Panc1 (cell line): ENCODE measurements around the gene SCN1B. TPM values are rescaled to one million over a fixed set of nuclear protein-coding genes. Genes with fewer than 3 reads are reported as not detected.

Experiments
- ATAC-seq: fragments of 200-7000 bp; cut with Tn5 transposase; 2 replicates; pipeline ENCODE4 v1.9.1; 2020; ENCODE audit warnings: mild to moderate bottlenecking, moderate library complexity
- BruUV-seq: library from RNA; stranded (reverse); fragments of 400-500 nt; replicated peaks from 2 replicates; lab custom pipeline; 2021; lab: Mats Ljungman, UMichigan
- CTCF ChIA-PET: fragments of 300-600 bp; sonication (Branson Sonifier 250); formaldehyde crosslinking; loops from one replicate; lab custom pipeline; 2022; ENCODE audit warnings: antibody characterized with exemption; lab: Charles Lee
- POLR2A ChIA-PET: fragments of 300-600 bp; sonication (Branson Sonifier 250); formaldehyde crosslinking; loops from one replicate; lab custom pipeline; 2022; ENCODE audit warnings: antibody characterized with exemption; lab: Charles Lee
- DNase-seq: peaks from one replicate; pipeline ENCODE4 v3.0.0-alpha.2; 2010; ENCODE audit warnings: low read depth, low spot score
- H3K27ac ChIP-seq: 2 replicates; pipeline ENCODE4 v1.5.1; 2011; ENCODE audit warnings: mild to moderate bottlenecking, low read length, inconsistent platforms
- H3K27me3 ChIP-seq: fragments of 200-500 bp; sonication (Bioruptor generic); 2 replicates; pipeline ENCODE4 v1.6.0; 2014; ENCODE audit warnings: low read length, inconsistent platforms; ENCODE audit not compliant: control insufficient read depth, insufficient read depth
- H3K36me3 ChIP-seq: fragments of 200-500 bp; sonication (Bioruptor generic); 2 replicates; pipeline ENCODE4 v1.5.1; 2014; ENCODE audit warnings: inconsistent platforms, mild to moderate bottlenecking, low read length, moderate library complexity; ENCODE audit not compliant: control insufficient read depth, insufficient read depth
- H3K4me1 ChIP-seq: 2 replicates; pipeline ENCODE4 v1.5.1; 2011; ENCODE audit warnings: inconsistent platforms, mild to moderate bottlenecking, low read length, moderate library complexity; ENCODE audit not compliant: control insufficient read depth, insufficient read depth
- H3K4me3 ChIP-seq, 2 experiments: 2 replicates each; pipeline ENCODE4 v1.5.1; 2011 to 2012; ENCODE audit warnings: low read depth in 2 of 2, low read length in 2 of 2, mild to moderate bottlenecking in 2 of 2, inconsistent platforms in 1 of 2, moderate library complexity in 1 of 2
- H3K9me3 ChIP-seq: fragments of 200-500 bp; sonication (Bioruptor generic); 2 replicates; pipeline ENCODE4 v1.5.1; 2014; ENCODE audit warnings: low read depth, mild to moderate bottlenecking, inconsistent platforms, low read length, moderate library complexity; ENCODE audit not compliant: control insufficient read depth, insufficient read depth
- CTCF ChIP-seq: fragments of 450-650 bp; IDR thresholded peaks from 2 replicates; pipeline ENCODE4 v1.5.1; 2017; ENCODE audit warnings: mild to moderate bottlenecking
- POLR2AphosphoS5 ChIP-seq: IDR thresholded peaks from 2 replicates; pipeline ENCODE4 v1.6.1; 2012; ENCODE audit warnings: mild to moderate bottlenecking, low read depth, low read length, moderate library complexity
- REST ChIP-seq, 2 experiments: IDR thresholded peaks; 2 replicates each; pipeline ENCODE4 v1.6.1; 2011 to 2012; ENCODE audit warnings: low read depth in 2 of 2, control low read depth in 1 of 2, low read length in 1 of 2, mild to moderate bottlenecking in 1 of 2, moderate library complexity in 1 of 2; ENCODE audit not compliant: insufficient read depth in 1 of 2
- SIN3A ChIP-seq: IDR thresholded peaks from 2 replicates; pipeline ENCODE4 v1.6.1; 2012; ENCODE audit warnings: low read depth, mild to moderate bottlenecking, low read length, moderate library complexity, borderline replicate concordance; ENCODE audit not compliant: insufficient read depth
- TCF7L2 ChIP-seq: IDR thresholded peaks from 2 replicates; pipeline ENCODE4 v1.6.1; 2011; ENCODE audit warnings: mild to moderate bottlenecking, low read depth, low read length, inconsistent platforms
- in situ Hi-C: cut with HindIII; loops from 2 replicates; pipeline ENCODE4 v1.10.0; 2016; ENCODE audit warnings: low sequenced_read_pairs, low pct_unique_long_range_greater_than_20kb
- intact Hi-C: fragments of 100-400 bp; cut with micrococcal nuclease; formaldehyde crosslinking; loops from one replicate; pipeline ENCODE4 v1.10.0; 2022; ENCODE audit not compliant: unreplicated experiment
- total RNA-seq: library from RNA; stranded (reverse); gene quantifications from one replicate; pipeline ENCODE4 v1.2.1, GENCODE V29; 2021; ENCODE audit not compliant: unreplicated experiment

SCN1B gene
- total RNA-seq, 1 experiment from 2014 or later: 4.6 TPM

- peaks cover 4% of the 10 kb centered on the region; the same call in 1 of the 2 replicates for H3K9me3 ChIP-seq
- no peaks in the 10 kb centered on the region for H3K4me1 ChIP-seq
- intact Hi-C loops: loop anchor here (5.0 kb wide), 1 partner anchor 71 kb away; the partner anchor contains the start of genes FXYD1 and LGI4
- no peak overlapping the region for H3K4me3 ChIP-seq
- ChIA-PET POLR2A (no interaction called here), CTCF (interaction anchor here (0.5 to 1.6 kb wide), 3 partner anchors 7 to 388 kb away, joined by 5 to 6 read pairs (median 5); no protein-coding TSS in a partner anchor)
- no peak overlapping the region for H3K27ac ChIP-seq
- no peak for DNase-seq
- in situ Hi-C loops: no loop called here
- H3K27me3 ChIP-seq: no peaks in the 10 kb centered on the region
- ATAC-seq: no peak
- H3K36me3 ChIP-seq: no peaks in the 10 kb centered on the region
- BruUV-seq: no TSS peak
- TF ChIP-seq CTCF (no peak), POLR2AphosphoS5 (no peak), REST (IDR thresholded peaks at IDR 0.05; ENCODE audit: insufficient read depth in 1 of 2, low read depth in 2 of 2, low read length in 1 of 2) (no peak), SIN3A (no peak), TCF7L2 (no peak)
Observed at GRCh38 chr19:35066121-35066520, 35.9 kb downstream of the SCN1B start.

GRCh38 chr19:35066691-35067563 is 36.7 kb downstream of the SCN1B start:
- ATAC-seq (peak; percentile 95), DNase-seq (no peak)
- Histone ChIP-seq H3K9me3 (peaks cover 4% of the 10 kb centered on the region; the same call in 1 of the 2 replicates), H3K4me3 (no peak overlapping the region), H3K27ac (no peak overlapping the region), H3K4me1 (no peaks in the 10 kb centered on the region), H3K27me3 (no peaks in the 10 kb centered on the region), H3K36me3 (no peaks in the 10 kb centered on the region)
- intact Hi-C loops (loop anchor here (5.0 kb wide), 1 partner anchor 70 kb away; the partner anchor contains the start of genes FXYD1 and LGI4), in situ Hi-C loops (no loop called here)
- ChIA-PET CTCF (interaction anchor here (0.5 to 1.6 kb wide), 13 partner anchors 8 to 387 kb away, joined by 3 to 7 read pairs (median 5); partner anchors contain the start of gene LGI4), POLR2A (interaction anchor here (0.6 to 0.7 kb wide), 3 partner anchors 8 to 1236 kb away, joined by 3 to 14 read pairs (median 5); no protein-coding TSS in a partner anchor)
- BruUV-seq: no TSS peak
- no peak for TF ChIP-seq REST (IDR thresholded peaks at IDR 0.05; ENCODE audit: insufficient read depth in 1 of 2, low read depth in 2 of 2, low read length in 1 of 2)
- TF ChIP-seq CTCF: peak; percentile 97
- no peak for TF ChIP-seq TCF7L2
